HepG2 (cell line): Measurements from ENCODE around the gene ARHGEF7. TPM values are rescaled to one million over a fixed set of nuclear protein-coding genes. Genes with fewer than 3 reads are reported as not detected.

Source experiments
- ATAC-seq: fragments of 200-7000 bp; cut with Tn5 transposase; 3 replicates; pipeline ENCODE4 v1.9.1; 2020; ENCODE audit warnings: mild to moderate bottlenecking, moderate library complexity
- BruUV-seq: library from RNA; stranded (reverse); fragments of 400-500 nt; replicated peaks from 2 replicates; lab custom pipeline; 2021; lab: Mats Ljungman, UMichigan
- CTCF ChIA-PET: fragments of 300-600 bp; formaldehyde crosslinking; extraction: SDS; loops from one replicate; lab custom pipeline; 2021; ENCODE audit warnings: low total read pairs, inconsistent platforms, low intra/inter-chr PET ratio; lab: Yijun Ruan, JAX
- POLR2A ChIA-PET: fragments of 350-600 bp; sonication (Branson Sonifier 250); formaldehyde crosslinking; loops from one replicate; lab custom pipeline; 2020; ENCODE audit warnings: antibody characterized with exemption, inconsistent platforms; lab: Yijun Ruan, JAX
- DNase-seq: peaks from one replicate; pipeline ENCODE4 v3.0.0-alpha.2; 2015; ENCODE audit warnings: low spot score
- FAIRE-seq: peaks from 3 replicates; lab custom pipeline; 2011; peaks lifted over from hg19 to GRCh38; lab: Jason Lieb, UNC
- H2AFZ ChIP-seq: one replicate; pipeline ENCODE4 v1.6.1; 2011; ENCODE audit warnings: low read length, inconsistent platforms
- H3K27ac ChIP-seq: fragments of 300-600 bp; 3 replicates; pipeline ENCODE4 v1.8.0; 2011; ENCODE audit warnings: mixed run types, mild to moderate bottlenecking, mixed read lengths, low read length, inconsistent platforms; ENCODE audit not compliant: insufficient read depth; ENCODE audit errors: extremely low read length
- H3K27me3 ChIP-seq, 2 experiments: fragments of 200-600 bp in 1 of 2; 2 replicates in 1 of 2; 3 replicates in 1 of 2; pipeline versions ENCODE4 v1.6.0 to v1.8.0; 2011; ENCODE audit warnings: low read length in 2 of 2, mild to moderate bottlenecking in 2 of 2, moderate library complexity in 2 of 2, inconsistent platforms in 1 of 2; ENCODE audit not compliant: insufficient read depth in 2 of 2, control insufficient read depth in 1 of 2
- H3K36me3 ChIP-seq, 2 experiments: fragments of 200-600 bp in 1 of 2; replicated peaks in 1 of 2; 2 replicates in 1 of 2; 3 replicates in 1 of 2; pipeline versions ENCODE4 v1.5.1 to v1.8.0; 2011; ENCODE audit warnings: low read length in 2 of 2, inconsistent platforms in 1 of 2; ENCODE audit not compliant: insufficient read depth in 2 of 2, control insufficient read depth in 1 of 2
- H3K4me1 ChIP-seq: 2 replicates; pipeline ENCODE4 v1.5.1; 2012; ENCODE audit warnings: low read length, inconsistent platforms; ENCODE audit not compliant: insufficient read depth
- H3K4me2 ChIP-seq: 2 replicates; pipeline ENCODE4 v1.6.0; 2011; ENCODE audit warnings: low read depth, low read length, inconsistent platforms
- H3K4me3 ChIP-seq, 3 experiments: fragments of 200-600 bp in 1 of 3; sonication (generic), shearing (Covaris generic) in 1 of 3; replicated peaks in 1 of 3; 2 replicates each; pipeline ENCODE4 v1.5.1; 2011 to 2016; ENCODE audit warnings: low read length in 3 of 3, inconsistent platforms in 2 of 3, low read depth in 2 of 3, mild to moderate bottlenecking in 2 of 3, control low read depth in 1 of 3, mixed read lengths in 1 of 3; ENCODE audit not compliant: insufficient read depth in 1 of 3
- H3K79me2 ChIP-seq: one replicate; pipeline ENCODE4 v1.6.1; 2011; ENCODE audit warnings: low read length, inconsistent platforms; ENCODE audit not compliant: insufficient read depth
- H3K9ac ChIP-seq: 2 replicates; pipeline ENCODE4 v1.6.0; 2011; ENCODE audit warnings: mild to moderate bottlenecking, low read depth, low read length, inconsistent platforms; ENCODE audit not compliant: insufficient read depth
- H3K9me3 ChIP-seq: 2 replicates; pipeline ENCODE4 v1.5.1; 2012; ENCODE audit warnings: mild to moderate bottlenecking, low read length
- H4K20me1 ChIP-seq: 2 replicates; pipeline ENCODE4 v1.6.0; 2011; ENCODE audit warnings: inconsistent platforms, mild to moderate bottlenecking, low read length, moderate library complexity; ENCODE audit not compliant: insufficient read depth
- CCDC6 ChIP-seq: sonication (generic); formaldehyde crosslinking; IDR thresholded peaks from 2 replicates; pipeline ENCODE4 v1.8.1; 2022; ENCODE audit warnings: mild to moderate bottlenecking, missing genetic modification reagents, moderate library complexity
- FOSL1 ChIP-seq: sonication (generic); formaldehyde crosslinking; IDR thresholded peaks from 2 replicates; pipeline ENCODE4 v1.9.0; 2021; ENCODE audit warnings: missing genetic modification reagents, borderline replicate concordance
- MTF1 ChIP-seq: sonication (generic); formaldehyde crosslinking; IDR thresholded peaks from 2 replicates; pipeline ENCODE4 v1.5.0; 2020; ENCODE audit warnings: missing genetic modification reagents
- MTF2 ChIP-seq: sonication (generic); formaldehyde crosslinking; IDR thresholded peaks from 2 replicates; pipeline ENCODE4 v1.5.0; 2020; ENCODE audit warnings: missing genetic modification reagents, borderline replicate concordance
- NCOA2 ChIP-seq: sonication (generic); formaldehyde crosslinking; IDR thresholded peaks from 2 replicates; pipeline ENCODE4 v1.8.0; 2022; ENCODE audit warnings: inconsistent platforms
- NR2F6 ChIP-seq, 2 experiments: IDR thresholded peaks; 2 replicates each; pipeline ENCODE4 v1.6.1; 2016; ENCODE audit warnings: antibody characterized with exemption in 1 of 2, mild to moderate bottlenecking in 1 of 2
- REPIN1 ChIP-seq: sonication (generic); formaldehyde crosslinking; IDR thresholded peaks from 2 replicates; pipeline ENCODE4 v1.8.0; 2022; ENCODE audit warnings: missing genetic modification reagents, low read depth, mild to moderate bottlenecking, borderline replicate concordance
- SP5 ChIP-seq: IDR thresholded peaks from 2 replicates; pipeline ENCODE4 v1.6.1; 2016; ENCODE audit warnings: low read depth, borderline replicate concordance
- ZBTB3 ChIP-seq: sonication (generic); formaldehyde crosslinking; IDR thresholded peaks from 2 replicates; pipeline ENCODE4 v1.4.0; 2020; ENCODE audit warnings: low read depth, mild to moderate bottlenecking, moderate library complexity, missing genetic modification reagents, borderline replicate concordance
- ZMYM4 ChIP-seq: sonication (generic); formaldehyde crosslinking; IDR thresholded peaks from 2 replicates; pipeline ENCODE4 v1.8.1; 2023; ENCODE audit warnings: mild to moderate bottlenecking, missing genetic modification reagents
- ZNF318 ChIP-seq: sonication (generic); formaldehyde crosslinking; IDR thresholded peaks from 2 replicates; pipeline ENCODE4 v1.4.0; 2020; ENCODE audit warnings: mild to moderate bottlenecking, missing genetic modification reagents
- WGBS: methylation state at CpG from one replicate; pipeline ENCODE4 v1.1.6; 2017; ENCODE audit warnings: low lambda C conversion rate; 5-methylcytosine and 5-hydroxymethylcytosine counted together
- in situ Hi-C: cut with HindIII; loops from 2 replicates; pipeline ENCODE4 v1.10.0; 2017; ENCODE audit warnings: low pct_unique_long_range_greater_than_20kb; ENCODE audit not compliant: extremely low pct_ligation_motif_present
- intact Hi-C: fragments of 100-400 bp; cut with micrococcal nuclease; formaldehyde crosslinking; loops from one replicate; pipeline ENCODE4 v1.10.0; 2022; ENCODE audit not compliant: unreplicated experiment
- polyA plus RNA-seq, 8 experiments: library from polyadenylated mRNA; depleted of rRNA in 3 of 8; stranded (reverse) in 7 of 8; unstranded in 1 of 8; fragments of >200 nt; fragmentation: Illumina TruSeq in 4 of 8; extraction: Trizol in 4 of 8; gene quantifications; 2 replicates each; pipeline versions ENCODE4 v1.2.1 to v1.2.3, GENCODE V29; 2011 to 2016; ENCODE audit warnings: low read depth in 4 of 8, missing spikeins in 1 of 8, mixed read lengths in 1 of 8; ENCODE audit not compliant: insufficient read depth in 1 of 8
- total RNA-seq, 5 experiments: library from RNA; depleted of rRNA; stranded (reverse); fragments of >200 nt; fragmentation: Illumina TruSeq; extraction: Trizol; gene quantifications; 2 replicates each; pipeline ENCODE4 v1.2.3, GENCODE V29; 2016; ENCODE audit warnings: low read depth in 1 of 5
- TF ChIP-seq, protein P1 (sequence below): sonication (generic); formaldehyde crosslinking; IDR thresholded peaks from 2 replicates; pipeline ENCODE4 v1.9.0; 2021; ENCODE audit warnings: missing genetic modification reagents, mild to moderate bottlenecking, borderline replicate concordance
- TF ChIP-seq, protein P2 (sequence below): sonication (generic); formaldehyde crosslinking; IDR thresholded peaks from 2 replicates; pipeline ENCODE4 v1.4.0; 2020; ENCODE audit warnings: mild to moderate bottlenecking, missing genetic modification reagents

Gene ARHGEF7
- total and polyA plus RNA-seq, 2 of the 13 experiments (the other 11 are each of a cell fraction or from before 2014, with no cell fraction given) = 15.7 to 22.3 TPM

- WGBS = 18% methylated on average over 3 of the region's 11 CpGs
- H3K4me3 ChIP-seq = no peak overlapping the region
- ChIA-PET POLR2A (no interaction called here), CTCF (no interaction called here)
- no TSS peak for BruUV-seq
- in situ Hi-C loops = no loop called here
- DNase-seq = no peak
- no peak overlapping the region for H2AFZ ChIP-seq
- no peaks in the 10 kb centered on the region for H3K9me3 ChIP-seq
- H3K27ac ChIP-seq = no peak overlapping the region
- no peaks in the 10 kb centered on the region for H3K79me2 ChIP-seq
- H4K20me1 ChIP-seq = no peaks in the 10 kb centered on the region
- no peaks in the 10 kb centered on the region for H3K4me1 ChIP-seq
- intact Hi-C loops = no loop called here
- no peak for FAIRE-seq
- H3K9ac ChIP-seq = no peak overlapping the region
- H3K4me2 ChIP-seq = no peak overlapping the region
- no peak for ATAC-seq
- H3K27me3 ChIP-seq = peaks cover 0 to 7% of the 10 kb centered on the region in 2 experiments; a peak in 1 of 5 replicates
- H3K36me3 ChIP-seq = no peaks in the 10 kb centered on the region
- TF ChIP-seq ZNF318 (no peak), CCDC6 (no peak), FOSL1 (CRISPR knock-in tag) (no peak), SP5 (CRISPR knock-in tag) (no peak), ZMYM4 (CRISPR knock-in tag) (no peak), ZBTB3 (no peak), NCOA2 (CRISPR knock-in tag) (no peak), NR2F6 (IDR thresholded peaks at IDR 0.05) (no peak), NR2F6 (CRISPR knock-in tag; IDR thresholded peaks at IDR 0.05) (no peak), MTF1 (CRISPR knock-in tag) (no peak), REPIN1 (CRISPR knock-in tag) (no peak), MTF2 (CRISPR knock-in tag) (no peak)
- TF ChIP-seq, protein P1, sequence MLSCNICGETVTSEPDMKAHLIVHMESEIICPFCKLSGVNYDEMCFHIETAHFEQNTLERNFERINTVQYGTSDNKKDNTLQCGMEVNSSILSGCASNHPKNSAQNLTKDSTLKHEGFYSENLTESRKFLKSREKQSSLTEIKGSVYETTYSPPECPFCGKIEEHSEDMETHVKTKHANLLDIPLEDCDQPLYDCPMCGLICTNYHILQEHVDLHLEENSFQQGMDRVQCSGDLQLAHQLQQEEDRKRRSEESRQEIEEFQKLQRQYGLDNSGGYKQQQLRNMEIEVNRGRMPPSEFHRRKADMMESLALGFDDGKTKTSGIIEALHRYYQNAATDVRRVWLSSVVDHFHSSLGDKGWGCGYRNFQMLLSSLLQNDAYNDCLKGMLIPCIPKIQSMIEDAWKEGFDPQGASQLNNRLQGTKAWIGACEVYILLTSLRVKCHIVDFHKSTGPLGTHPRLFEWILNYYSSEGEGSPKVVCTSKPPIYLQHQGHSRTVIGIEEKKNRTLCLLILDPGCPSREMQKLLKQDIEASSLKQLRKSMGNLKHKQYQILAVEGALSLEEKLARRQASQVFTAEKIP (CRISPR knock-in tag) = no peak
- TF ChIP-seq, protein P2, sequence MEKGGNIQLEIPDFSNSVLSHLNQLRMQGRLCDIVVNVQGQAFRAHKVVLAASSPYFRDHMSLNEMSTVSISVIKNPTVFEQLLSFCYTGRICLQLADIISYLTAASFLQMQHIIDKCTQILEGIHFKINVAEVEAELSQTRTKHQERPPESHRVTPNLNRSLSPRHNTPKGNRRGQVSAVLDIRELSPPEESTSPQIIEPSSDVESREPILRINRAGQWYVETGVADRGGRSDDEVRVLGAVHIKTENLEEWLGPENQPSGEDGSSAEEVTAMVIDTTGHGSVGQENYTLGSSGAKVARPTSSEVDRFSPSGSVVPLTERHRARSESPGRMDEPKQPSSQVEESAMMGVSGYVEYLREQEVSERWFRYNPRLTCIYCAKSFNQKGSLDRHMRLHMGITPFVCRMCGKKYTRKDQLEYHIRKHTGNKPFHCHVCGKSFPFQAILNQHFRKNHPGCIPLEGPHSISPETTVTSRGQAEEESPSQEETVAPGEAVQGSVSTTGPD (CRISPR knock-in tag) = no peak
These were observed 228.2 kb downstream of the ARHGEF7 start for GRCh38 chr13:111343186-111343805.
